Erythroblast (primary cell): Measurements from ENCODE around the gene LRRC8A.
"Not testable (repeated sequence)": the region's sequence is repeated elsewhere in the genome, so short reads cannot be mapped to it uniquely, and the experiment has no call there.

Source experiments
- DNase-seq, 2 experiments: peaks; one replicate each; lab custom pipeline; 2025; lab: John Stamatoyannopoulos, UW
- GATA1 ChIP-seq: IDR thresholded peaks from 2 replicates; pipeline ENCODE4 v1.6.1; 2011; ENCODE audit warnings: low read depth, mild to moderate bottlenecking, control low read depth, low read length, moderate library complexity
- POLR2A ChIP-seq: IDR thresholded peaks from 2 replicates; pipeline ENCODE4 v1.6.1; 2011; ENCODE audit warnings: mild to moderate bottlenecking, low read length

The LRRC8A gene

DNA sequence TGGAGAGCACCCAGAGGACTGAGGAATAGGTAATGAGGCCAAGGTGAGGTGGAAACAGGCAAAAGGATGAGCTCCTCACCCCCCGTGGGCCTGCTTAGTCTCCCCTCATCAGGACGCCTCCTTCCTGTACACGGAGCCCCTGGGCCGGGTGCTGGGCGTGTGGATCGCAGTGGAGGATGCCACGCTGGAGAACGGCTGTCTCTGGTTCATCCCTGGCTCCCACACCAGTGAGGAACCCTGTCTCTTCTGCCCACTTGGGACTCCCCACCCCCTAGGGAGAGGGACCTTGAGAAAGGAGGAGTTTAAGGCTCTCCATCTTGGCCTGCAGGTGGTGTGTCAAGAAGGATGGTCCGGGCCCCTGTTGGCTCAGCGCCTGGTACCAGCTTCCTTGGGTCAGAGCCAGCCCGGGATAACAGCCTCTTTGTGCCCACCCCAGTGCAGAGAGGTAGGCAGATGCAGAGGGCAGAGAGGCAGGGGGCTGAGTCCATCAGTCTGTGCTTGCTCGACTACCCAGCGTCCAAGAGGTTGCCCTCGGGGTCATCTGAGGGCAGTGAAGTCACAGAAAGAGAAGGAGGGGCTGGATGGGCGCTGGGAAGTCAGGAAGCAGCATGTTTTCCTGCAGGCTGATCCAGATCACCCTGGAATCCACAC is 58.5 kb downstream of the LRRC8A start:
- TF ChIP-seq GATA1 (no peak), POLR2A (no peak)
- DNase-seq: no peak

DNA sequence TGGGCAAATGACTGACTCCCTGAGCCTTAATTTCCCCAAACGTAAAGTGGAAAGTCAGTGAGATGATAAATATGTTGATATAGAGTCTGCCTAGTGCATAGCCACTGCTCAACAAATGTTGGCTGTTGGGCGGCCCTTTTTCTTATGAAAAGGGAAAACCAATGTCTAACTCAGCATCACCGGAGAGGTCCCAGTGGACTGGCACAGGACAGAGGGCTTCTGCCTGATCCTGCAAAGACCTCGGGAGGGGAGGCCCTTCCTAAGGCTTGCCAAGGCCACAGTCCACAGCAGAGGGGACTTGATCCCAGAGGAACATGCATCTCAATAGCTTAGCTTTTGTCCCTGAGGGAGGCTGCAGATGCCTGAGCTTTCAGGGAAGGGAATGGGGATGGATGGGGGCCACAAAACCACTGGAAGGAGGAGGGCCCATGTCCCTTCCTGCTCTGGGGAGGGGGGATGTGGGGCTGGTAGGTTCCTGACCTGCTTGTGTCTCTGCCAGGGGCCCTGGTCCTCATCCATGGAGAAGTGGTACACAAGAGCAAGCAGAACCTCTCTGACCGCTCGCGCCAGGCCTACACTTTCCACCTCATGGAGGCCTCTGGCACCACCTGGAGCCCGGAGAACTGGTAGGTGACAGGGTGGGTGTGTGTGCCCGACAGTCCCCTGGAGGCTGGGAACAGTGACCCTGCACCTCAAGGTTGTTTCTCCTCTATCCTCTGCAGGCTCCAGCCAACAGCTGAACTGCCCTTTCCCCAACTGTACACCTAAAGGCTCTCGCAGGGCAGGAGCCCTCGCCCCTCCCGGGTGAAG is 59.2 kb downstream of the LRRC8A start:
- no peak for DNase-seq
- TF ChIP-seq POLR2A (no peak), GATA1 (no peak)

DNA sequence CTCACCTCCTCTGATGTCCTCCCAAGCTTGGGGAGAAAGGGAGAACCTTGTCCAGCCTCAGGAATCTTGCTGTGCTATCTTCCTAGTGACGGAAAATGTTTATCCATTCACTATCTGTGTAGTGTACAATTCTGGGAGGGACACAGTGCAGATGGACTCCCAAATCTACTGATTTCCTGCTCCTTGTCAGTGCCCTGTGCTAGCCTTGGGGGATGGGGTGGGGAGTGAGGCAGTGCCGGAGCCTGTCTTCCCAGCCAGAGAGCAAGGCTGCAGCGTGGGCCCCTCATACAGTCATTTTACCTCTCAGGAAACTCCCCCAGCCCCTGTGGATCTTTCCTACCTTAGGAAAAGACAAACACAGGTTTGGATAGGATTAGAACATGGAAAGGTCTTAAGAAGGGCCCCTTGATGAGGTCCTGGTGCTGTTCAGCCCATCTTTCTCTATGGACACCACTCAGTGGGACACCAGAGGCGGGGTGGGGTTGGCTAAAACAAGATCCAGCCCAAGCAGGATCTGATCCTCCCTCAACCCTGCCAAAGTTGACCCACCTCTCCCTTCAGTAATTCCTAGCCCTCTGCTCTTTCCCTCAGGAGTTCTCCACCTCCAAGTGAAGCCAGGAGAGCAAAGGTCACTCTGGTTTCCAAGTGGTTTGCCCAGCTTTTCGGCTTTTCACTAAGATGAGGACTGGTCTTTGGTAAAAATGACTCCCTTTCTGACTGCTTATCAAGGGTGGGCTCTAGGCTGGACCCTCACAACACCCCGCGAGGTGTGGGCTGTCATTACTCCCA is 62.1 kb downstream of the LRRC8A start:
- DNase-seq: no peak

DNA sequence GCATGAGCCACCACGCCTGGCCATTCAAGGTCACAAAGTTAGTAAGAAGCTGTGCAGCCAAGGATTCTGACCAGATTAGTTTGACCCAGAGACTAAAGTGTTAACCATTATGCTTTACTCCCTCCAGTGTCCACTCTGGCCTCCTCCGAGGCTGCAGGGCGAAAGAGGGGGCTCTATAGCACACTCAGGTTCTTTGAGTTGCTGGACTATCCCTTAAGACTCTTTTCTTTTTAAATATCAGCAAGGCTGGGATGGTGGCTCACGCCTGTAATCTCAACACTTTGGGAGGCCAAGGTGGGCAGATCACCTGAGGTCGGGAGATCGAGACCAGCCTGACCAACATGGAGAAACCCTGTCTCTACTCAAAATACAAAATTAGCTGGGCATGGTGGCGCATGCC is 63.0 kb downstream of the LRRC8A start:
- not testable (repeated sequence) for DNase-seq

More for the DNA sequence above, 62.1 kb downstream of the LRRC8A start:
- no peak for TF ChIP-seq POLR2A
- no peak for TF ChIP-seq GATA1

DNA sequence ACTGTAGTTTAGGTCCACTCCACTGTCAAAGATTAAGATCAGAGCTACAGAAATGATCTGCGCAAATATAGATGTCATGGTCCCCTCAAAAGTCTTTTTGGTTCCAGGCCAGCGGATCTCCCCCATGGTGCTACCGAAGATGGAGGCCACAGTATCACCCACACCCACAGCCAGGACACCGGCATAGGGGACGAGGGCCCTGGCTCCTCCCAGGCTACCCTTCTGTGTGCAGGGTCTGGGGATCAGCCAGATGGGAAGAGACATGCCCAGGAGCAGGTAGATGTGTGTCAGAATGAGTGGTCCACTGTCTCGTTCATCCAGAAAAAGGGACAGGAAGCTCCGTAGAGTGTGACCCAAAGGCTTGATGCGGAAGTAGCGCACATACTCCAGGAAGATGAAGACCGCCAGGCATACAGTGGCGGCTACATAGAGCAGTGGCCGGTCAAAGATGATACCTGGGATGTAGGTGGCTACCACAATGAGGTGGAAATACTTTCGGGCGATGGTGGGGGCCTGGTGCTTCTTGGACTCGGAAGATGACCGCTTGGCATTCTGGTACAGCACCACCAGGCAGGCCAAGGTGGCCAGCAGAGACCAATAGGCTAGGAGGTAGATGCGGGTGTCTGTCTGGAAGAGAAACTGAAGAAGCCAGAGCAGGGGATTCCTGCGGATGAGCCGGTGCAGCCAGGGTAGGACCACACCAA is 64.0 kb downstream of the LRRC8A start:
- no peak for DNase-seq
- TF ChIP-seq POLR2A (no peak), GATA1 (no peak)

DNA sequence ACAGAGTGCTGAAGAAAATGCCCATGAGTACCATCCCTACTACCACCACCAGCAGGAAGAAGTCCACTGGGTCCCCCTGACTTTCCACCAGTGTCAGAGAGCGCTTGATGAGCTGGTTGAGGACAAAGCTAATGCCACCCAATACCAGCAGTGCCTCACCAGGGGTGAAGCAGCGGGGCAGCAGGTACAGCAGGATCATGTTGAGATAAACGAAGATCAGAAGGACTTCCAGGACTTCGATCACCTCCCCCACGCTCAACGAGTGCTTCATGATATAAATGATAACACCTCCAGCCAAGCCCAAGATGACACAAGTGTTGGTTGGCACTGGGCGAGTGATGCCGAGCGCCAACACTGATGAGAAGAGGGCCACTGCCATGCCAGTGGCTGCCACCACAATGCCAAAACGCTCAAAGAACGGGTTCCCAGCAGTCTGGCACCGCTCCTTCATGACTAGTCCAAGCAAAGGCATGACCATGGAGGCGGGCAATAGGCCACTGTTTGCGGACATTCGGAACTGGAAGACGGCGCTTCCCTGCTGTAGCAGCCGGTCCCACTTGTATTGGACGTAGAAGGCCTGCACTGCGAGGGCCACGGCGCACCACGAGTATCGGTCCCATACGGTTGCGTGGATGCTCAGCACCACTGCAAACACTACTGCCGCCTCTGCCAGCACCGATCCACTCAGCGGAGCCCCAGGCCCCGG is 64.8 kb downstream of the LRRC8A start:
- TF ChIP-seq GATA1 (no peak), POLR2A (no peak)
- DNase-seq: peak in 1 of 2 experiments; percentile 73

DNA sequence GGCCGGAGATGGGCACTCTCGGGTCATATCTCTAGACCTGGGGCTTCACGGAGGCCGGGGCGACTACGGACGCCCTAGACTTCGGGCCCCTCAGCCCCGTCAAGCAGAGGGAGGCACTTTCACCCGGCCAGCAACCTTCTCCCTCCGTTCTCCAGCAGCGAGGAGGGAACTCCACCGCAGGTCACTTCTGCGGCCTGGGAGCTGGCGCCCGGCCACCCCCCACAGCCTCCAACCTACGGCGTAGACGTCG is 65.3 kb downstream of the LRRC8A start:
- no peak for DNase-seq
- TF ChIP-seq POLR2A: no peak
- TF ChIP-seq GATA1: no peak

DNA sequence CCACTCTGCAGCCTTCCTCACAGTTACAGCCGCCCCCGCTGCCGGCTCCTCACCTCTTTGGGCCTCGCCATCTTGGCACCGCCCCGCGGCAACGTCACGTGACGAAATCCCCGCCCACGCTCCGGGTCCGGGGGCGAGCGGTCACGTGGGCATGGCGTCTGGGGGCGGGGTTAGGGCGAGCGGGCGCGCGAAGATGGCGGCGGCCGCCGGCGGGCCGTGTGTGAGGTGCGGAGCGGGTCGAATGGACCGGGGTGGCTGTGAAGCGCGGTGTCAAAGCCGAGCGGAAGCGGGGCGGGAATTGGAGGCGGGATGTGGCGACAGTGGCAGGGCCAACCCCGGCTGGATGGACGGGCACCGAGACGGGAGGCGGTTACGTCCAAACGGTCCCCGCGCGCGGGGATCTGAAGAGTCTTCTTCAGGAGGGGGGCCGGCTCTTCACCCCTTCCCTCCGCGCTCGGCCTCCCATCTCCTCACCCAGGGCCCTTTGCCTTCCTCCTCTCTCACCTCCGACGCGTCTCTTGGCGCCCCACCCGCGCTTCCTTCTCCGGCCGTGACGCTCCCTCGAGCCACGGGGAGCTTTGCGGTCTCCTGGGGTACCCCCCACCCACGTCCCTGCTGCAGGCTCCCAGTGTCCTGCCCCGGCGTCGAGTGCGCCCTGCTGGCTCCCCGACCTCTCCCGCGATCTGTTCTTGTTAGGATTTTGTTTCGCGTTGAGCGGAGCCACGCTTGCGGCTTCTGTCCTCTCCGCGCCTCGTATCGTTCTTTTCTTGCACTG is 65.8 kb downstream of the LRRC8A start, which contains the start of the genes DOLK and NUP188:
Gene DOLK, minus strand, starts transcription at position 77 of the 775 bp plus-strand sequence. CDS start 300 bp downstream, outside the sequence.
Gene NUP188, plus strand, starts transcription at position 173 of the 775 bp plus-strand sequence. Its CDS starts 21 bp downstream, at position 194.
- DNase-seq: peak; percentile 95 to 98
- TF ChIP-seq POLR2A (peak; percentile 88), GATA1 (no peak)

DNA sequence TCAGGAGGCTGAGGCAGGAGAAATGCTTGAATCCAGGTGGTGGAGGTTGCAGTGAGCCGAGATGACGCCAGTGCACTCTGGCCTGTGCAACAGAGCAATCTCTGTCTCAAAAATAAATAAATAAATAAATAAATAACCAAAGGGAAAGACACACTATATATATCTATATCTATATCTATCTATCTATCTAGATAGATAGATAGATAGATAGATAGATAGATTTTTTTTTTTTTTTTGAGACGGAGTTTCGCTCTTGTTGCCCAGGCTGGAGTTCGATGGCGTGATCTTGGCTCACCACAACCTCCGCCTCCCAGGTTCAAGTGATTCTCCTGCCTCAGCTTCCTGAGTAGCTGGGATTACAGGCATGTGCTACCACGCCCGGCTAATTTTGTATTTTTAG is 79.5 kb downstream of the LRRC8A start:
- DNase-seq: not testable (repeated sequence)
